NCI-H1105 treated with DMSO at 0.1 percent for 48 hours (cell line): ENCODE results near the gene PMEPA1.

Experiments
- DNase-seq: peaks from one replicate; lab custom pipeline; 2025; lab: John Stamatoyannopoulos, UW

The PMEPA1 gene

DNA sequence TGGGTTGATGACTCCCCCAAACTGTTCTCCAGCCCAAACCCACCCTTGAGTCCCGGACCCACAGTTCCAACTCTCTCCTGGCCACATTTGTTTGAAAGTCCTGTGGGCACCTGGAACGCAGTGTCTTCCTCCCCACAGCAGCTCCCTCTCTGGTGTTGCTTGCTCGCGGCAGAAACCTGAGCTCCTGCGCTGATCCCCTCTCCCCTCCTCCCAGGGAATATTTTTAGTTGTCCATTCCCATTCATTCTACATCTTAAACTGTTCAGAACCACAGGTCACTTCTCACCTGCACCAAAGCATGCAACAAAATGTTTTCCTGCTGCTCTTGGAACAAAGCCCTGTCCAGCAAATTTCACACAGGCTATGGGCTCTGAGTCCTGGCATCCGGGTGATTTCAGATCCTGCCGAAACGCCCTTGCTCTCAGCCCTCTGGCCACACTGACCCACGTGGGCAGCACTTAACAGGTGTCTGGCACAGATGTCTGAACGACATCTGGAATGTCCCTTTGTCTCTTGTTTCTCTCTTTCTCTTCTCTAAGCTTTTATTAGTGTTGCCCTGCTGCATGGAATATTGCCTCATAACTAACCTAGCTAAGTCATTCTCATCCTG lies 27.0 kb upstream of the PMEPA1 start:
- no peak for DNase-seq

DNA sequence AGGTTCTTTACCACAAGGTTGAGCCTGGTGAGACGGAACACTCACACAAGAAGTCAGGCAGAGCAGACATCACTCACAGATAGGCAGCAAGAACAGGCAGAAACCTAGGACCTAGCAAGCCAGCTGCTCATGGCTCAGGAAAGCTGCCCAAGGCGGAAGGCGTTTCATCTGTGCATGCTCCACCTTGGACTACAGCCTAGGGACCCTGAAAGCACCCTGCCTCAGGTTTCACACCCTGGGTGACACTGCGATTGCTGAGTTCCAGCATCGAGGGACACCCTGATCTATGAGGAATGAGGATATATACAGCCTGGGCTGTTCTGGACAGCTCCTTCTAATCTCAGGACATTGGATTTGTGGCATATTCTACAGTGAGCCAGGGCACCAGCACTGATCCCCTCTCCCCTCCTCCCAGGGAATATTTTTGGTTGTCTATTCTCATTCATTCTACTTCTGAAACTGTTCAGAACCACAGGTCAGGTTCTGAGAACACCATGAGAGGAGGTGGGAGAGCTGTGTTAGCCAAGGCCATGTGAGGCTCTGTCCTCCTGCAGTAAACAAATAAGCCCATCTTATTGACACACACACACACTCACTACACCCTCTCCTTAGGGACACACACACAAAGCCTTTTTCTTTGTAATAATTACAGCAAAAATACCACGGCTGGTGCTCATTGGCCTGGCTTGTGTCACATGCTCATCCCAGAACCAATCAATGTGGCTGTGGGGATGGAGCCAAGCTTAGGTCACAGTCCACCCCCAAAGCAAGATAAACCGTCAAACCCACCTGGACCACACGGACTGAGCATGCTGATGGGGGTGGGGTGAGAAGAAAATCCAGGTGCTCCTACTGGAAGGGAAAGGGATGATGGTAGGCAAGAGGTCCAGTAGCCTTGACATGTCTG lies 26.3 kb upstream of the PMEPA1 start:
- DNase-seq: no peak

DNA sequence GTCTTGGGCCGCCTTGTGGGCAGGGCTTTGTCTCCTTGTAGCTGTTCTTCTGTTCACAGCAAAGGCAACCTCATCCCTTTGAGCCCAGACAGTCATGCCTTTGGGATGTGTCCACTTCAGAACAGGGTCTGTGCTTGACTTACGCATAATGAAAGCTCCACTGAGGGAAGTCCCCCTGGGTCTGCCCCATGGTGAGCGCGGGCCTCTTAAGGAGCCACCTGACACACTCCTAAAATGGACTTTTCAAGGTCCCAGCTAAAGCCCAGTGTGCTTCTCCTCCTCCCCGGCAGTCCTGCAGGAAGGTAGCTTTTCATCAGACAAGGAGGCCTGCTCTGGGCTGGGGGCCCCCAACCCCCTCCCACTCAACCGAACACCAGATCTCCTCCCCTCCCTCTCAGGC lies 24.9 kb upstream of the PMEPA1 start:
- no peak for DNase-seq

DNA sequence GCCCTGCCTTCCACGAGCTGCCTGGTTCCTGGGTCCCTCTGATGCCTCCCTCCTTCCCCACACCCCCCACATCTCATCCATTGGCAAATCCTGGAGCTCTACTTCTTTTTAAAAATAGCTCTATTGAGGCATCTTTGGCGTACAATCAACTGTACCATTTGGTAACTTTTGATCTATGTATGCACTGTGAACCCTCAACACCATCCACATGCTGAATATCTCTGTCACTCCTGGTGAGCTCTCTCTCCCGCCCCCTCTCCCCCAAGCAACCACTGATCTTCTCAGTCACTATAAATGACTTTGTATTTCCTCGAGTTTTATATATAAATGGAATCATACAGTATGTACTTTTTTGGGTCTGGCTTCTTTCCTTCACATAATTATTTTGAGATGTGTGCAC lies 22.4 kb upstream of the PMEPA1 start:
- no peak for DNase-seq

DNA sequence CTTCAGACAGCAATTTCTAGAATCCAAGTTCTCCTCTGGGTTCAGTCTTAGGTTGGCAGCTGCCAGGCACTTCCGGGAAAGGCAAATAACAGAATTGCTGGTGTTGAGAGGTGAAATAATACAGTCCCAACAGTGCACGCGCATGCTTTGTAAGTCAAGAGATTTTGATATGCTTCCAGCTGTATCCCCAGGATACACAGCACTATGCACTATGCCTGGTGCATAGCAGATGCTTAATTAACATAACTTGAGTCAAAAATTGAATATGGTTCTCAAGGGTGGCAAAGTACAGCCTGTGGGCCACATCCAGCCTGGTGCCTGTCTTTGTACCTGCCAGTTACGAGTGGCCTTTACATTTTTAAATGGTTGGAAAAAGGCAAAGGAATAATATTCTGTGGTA lies 18.9 kb upstream of the PMEPA1 start:
- no peak for DNase-seq

DNA sequence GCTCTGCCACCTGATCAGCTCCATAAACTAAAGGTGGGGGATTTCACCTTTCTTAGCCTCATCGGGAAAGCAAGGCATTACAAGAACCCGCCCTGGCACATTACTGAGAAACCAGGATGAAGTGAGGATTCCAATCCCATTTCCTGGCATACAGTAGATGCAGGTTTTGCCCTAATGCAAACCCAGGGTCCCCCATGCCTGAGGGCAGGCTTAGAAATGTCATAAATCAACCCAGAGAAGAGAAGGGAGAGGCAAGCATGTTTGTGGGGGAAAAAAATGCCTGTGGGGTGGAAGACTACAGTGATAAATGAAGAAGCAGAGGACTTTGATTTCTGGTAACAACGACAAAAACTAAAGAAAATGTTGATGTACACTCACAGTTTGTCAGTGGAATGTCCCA lies 18.0 kb upstream of the PMEPA1 start:
- DNase-seq: no peak

DNA sequence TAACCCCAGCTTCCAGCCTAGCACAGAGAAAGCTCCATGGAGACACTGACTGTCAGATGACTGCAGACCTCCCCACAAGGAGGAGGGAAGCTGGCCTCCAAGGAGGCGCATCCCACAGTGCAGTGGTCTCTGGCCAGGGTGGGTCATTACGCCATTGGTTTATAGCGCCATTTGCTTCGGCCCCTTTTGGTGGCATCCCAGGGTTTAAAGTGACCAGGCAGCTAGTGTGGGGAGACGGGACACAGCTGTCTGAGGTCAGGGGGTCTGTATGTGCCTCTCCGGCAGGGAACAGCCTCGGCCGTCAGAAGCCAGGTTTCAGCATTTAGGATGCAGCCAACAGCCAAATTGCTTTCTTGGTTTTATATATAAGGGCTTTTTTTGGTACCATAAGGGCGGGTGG lies 15.8 kb upstream of the PMEPA1 start:
- no peak for DNase-seq

DNA sequence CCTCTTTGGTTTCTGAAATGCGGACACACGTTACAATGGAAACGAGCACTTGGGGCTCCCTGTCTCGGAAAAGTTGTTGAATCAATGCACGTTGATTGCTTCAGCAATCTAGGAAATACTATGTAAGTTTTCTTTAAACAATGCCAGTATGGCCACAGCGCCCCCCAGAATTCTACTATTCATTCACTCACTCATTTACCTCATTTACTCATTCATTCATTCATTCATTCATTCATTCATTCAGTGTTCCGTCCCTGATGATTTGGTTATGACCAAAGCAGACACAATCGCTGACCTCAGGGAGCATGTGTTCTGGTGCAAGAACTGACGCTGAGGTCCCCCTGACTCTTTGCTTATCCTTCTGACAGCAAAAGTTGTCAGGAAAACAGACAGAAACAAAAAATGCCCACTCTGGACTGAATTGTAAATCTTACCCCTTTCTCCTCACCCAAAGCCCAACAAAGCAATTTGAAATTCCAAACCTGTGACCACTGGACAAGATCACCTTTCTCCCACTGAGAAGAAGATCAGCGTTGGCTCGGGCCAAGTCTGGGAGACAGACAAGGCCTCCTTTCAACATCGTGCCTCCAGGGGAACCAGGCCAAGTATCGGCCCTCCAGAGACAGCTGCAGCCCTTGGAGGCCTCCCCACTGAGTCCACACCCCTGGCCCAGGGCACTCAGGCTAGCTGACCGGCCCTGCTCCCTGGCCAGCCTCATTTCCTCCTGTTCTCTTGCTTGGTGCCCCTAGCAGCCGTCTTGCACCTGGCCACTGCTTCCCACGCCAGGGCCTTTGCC lies 15.0 kb upstream of the PMEPA1 start:
- DNase-seq: no peak

DNA sequence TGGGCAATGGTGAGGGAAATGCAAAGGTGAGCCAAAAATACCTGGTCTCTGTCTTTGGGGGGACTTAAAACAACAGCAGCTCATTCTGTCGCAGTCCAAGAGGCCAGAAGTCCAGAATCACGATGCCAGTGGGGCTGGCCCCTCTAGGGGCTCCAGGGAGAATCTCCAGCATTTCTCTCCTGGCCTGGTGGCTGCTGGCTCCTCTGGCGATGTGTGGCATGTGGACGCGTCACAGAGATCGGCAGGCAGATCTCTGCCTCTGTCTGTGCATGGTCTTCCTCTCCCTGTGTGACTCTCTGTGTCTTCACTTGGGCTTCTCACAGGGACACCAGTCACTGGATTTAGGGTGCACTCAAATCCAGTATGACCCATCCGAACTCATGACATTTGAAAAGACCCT lies 14.0 kb upstream of the PMEPA1 start:
- DNase-seq: no peak

DNA sequence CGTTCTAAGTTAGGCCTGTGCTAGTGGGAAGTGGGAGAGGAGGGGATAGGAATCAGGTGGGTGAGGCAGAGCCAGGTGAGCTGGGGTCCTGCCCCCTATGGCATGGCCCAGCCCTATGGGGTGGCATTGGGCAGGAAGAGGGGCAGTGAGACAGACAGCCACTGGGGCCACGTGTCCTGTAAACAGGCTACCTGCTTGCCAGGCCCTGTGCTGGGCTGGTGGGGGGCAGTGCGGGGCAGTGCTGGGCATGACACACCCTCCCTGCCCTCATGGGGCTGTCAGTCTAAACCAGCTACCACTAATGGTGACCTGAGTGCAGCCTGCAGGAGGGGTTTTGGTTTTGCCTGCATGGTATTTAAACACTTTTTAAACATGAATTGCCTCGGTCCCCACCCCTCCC lies 10.1 kb upstream of the PMEPA1 start:
- DNase-seq: no peak

DNA sequence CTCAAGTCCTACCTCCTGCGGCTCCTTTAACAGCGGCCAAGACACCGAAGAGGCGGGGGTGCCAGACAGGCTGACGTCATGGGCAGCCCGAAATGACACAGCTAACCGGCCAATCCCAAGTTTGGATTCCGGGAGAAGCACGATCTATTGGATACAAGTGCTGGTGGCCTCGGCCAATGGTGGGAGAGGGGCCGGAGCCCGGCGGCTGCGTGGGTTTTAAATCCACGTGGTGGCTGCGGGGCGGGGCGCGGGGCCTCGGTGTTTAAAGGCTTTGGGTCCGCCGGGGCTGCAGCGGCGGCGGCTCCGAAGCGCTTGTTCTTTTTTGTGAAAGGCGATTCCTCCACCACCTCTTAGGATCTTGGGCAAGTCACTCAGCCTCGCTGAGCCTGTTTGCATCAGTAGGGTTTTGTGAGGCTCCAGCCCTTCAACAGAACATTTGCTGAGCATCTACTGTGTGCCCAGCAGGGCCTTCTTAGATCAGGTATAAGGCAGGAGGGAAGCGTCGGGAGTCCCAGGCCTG lies 8.7 kb upstream of the PMEPA1 start:
- peak; percentile 97 for DNase-seq

DNA sequence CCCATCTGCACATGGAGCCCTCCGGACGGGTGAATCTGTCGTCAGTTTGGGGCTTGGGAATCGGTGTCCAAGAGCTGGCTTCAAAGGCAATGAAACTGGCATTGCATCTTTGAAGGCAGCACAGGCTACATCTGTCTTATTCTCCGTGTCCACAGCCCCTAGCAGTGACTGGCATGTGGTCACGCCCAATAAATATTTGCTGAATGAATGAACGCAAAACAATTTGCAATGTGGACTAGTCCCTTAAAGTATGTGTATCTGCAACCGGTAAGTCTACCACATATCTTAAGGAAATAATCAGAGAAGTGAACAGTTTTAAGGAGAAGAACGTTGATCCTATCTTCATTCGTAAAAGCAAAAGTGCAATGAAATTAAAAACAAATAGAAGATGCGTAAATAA lies 8.0 kb upstream of the PMEPA1 start:
- no peak for DNase-seq

DNA sequence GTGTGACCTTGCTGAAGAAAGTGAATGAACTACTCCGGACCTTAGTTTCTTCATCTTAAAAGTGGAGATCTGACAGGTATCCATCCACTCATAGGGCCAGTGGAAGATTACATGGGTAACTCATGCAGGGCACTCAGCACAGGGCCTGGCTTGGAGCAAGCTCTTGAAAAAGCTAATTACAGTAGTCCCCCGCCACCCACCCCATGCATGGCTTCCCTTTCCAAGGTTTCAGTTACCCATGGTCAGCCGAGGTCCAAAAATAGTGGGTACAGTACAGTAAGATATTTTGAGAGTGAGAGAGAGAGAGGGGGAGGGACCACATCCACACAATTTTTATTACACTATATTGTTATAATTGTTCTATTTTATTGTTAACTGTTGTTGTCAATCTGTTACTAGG lies 7.1 kb upstream of the PMEPA1 start:
- no peak for DNase-seq

DNA sequence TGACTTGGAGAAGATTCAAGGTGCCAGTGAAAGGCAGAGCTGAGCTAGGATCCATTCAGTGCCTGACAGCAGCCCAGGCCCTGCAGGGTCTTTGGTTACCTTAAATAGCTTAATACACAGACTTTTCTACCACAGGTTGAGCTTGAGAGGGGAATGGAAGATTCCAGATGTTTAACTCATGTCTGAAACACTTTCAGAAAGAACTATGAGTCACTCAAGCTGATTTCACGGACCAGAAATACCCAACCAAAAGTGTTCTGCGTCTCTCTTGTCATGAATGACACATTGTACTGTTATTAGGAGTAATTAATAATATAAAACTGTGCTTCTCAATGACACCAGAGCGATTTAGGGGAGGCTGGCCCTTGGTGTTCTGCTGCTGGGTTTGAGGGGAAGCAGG lies 6.4 kb upstream of the PMEPA1 start:
- DNase-seq: no peak

DNA sequence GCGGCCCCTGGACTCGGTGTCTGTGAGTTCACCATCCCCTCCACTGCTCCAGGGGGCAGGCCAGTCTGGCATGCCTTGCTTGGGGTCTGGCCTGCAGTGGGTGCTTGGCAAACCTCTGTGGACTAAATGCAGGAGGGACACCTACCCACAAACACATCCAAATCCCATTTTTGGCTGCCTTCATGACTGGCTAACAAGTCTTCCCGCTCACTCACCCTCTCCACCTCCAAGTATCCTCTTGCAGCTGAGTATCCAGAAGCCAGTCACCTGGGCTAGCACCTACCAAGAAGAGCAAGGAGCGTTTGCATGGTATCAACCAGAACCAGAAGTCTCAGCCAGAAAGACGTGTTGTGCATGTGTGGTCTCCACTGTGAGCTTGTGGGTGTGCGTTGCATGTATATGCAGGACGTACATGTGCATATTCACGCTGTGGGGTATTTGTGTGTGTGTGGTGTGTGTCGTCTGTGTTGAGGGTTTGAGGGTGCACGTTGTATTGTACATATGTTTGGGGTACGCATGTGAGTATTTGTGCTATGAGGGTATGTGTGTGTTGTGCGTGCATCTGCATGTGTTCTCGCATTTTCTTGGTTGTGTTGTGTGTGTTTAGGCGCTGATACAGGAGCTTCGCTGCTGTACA lies 5.6 kb upstream of the PMEPA1 start:
- no peak for DNase-seq

DNA sequence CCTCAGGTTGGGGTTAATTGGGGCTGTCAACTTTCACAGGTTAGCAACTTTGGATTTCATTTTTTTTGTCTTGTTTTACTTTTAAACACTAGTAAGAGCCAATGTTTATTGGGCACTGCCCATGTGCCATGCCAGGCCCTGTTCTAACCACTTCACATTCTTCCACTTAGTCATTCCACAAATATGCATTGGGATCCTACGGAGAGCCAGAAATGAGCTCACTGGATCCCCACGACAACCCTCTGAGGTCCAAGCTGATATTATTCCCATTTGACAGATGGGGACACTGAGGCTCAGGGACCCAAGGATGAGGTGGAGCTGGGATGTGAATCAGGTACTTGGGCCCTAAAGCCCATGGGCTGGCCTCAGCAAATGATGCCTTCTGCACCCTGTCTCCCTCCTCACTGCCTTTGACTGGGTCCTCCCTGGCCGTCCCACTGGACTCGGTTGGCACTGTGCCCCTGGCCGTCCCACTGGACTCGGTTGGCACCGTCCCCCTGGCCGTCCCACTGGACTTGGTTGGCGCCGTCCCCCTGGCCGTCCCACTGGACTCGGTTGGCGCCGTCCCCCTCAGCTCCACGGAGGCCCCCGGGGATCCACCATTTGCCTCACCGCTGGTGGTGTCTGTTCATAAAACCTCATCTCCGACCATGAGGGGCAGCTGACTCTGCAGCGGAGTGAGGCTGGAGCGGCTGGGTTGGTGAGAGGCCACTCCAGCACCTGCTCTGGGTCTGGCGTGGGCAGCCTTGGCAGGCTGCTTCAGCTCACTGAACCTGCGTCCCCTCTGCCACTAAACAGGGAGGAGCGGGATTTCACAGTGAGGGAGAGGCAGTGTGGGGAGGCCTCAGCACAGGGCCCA lies 4.8 kb upstream of the PMEPA1 start:
- DNase-seq: no peak

DNA sequence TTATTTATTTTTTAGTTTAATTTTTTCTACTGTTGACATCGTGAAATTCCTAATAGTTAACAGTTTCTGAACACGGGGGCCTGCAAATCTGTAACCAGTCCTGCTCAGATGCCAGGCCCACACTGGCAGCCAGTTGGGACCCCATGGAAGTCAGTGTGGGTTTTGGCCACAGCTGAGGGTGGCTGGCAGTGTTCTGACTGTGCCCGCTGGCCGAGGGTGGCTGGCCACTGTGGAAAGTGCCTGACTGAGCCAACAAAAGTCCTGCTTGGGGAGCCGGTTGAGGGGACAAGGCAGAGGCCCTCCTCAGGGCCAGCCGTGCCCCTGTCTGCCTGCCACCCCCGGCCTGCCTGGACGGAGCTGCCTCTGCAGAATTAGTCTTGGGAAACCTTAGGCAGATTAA lies 4.1 kb upstream of the PMEPA1 start:
- no peak for DNase-seq

DNA sequence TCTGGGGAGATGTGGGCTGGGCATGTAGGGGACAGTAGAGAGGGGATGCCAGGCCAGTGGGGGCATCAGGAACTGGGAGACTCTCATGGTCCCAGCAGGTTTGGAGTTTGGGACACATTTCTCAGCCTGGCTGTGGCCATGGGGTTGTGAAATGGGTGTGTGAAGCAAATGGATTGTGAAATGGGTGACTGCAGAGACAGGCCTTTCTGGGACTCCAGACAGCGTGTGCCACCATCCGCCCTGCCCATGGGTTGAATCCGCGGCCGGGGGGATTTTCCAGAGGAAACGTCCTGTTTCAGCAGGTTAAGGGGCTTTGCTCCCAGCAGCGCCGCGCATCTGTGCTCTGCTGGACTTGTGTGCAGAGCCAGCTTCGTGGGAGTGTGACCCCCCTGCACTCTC lies 3.7 kb upstream of the PMEPA1 start:
- DNase-seq: no peak

DNA sequence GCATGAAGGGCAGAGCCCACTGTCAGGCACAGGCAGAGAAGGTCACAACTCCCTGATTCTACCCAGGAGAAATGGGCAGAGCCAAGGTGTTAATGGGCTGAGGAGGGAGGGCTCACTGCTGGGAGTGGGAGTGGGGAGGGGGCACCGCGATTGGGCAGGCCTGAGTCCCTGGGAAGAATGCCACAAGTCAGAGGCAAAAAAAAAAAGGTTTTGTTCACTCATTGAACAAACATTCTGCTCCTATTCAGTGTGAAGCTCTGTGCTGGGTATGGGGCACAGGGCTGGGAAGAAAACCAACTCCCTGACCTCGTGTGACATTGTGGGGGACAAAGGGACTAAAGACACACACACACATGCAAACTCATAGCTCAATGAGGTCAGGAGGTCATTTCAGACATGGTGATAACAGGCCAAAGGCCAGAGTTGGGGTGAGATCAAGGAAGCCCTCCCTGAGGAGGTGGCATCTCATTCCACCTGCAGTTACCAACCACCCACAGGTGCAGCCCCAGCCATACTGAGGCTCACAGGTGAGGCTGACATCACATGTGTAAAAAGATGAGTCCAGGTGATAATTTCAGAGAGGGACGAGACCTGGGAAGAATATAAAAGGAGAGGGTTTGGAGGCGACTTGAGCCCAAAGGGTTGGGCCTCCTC lies 3.2 kb upstream of the PMEPA1 start:
- no peak for DNase-seq

DNA sequence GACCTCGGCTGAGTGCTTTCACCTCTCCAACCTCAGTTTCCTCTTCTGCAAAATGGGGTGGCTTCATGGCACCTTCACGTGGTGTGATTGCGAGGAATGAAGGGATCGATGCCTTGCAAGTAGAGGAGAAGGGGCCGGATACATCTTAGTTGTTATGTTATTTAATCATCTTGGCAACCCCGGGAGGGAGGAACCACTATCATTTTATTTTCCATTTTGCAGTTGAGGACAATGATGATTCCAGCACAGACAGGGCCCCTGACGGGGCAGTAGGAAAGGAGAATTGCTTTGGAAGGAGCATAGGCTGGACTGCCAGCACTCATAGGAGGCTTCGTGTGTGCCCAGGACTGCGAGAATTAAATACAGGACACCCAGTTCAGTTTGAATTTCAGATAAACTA lies 2.5 kb upstream of the PMEPA1 start:
- no peak for DNase-seq

DNA sequence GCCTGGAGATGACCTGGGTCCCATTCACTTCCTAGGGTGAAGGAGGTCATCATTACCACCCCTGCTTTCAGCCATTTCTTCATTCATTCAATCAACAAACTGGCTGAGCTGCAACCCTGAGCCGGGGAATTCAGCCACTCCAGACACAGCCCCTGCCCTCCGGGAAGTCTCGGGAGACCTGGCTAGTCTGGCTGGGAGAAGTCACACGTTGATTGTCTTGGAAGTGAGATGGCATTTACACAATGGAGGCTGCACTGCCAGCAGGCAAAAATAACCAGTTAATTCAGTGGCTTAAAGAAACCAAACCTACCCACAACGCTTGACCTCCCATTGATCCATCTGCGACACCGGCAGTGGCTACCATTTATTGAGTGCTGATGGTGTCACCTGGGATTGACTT lies 2.0 kb upstream of the PMEPA1 start:
- no peak for DNase-seq
